Activated CD8-positive, alpha-beta T cell treated with anti-CD3 and anti-CD28 coated beads, Interleukin-2, amount 10 ng/mL, durations not matched to agents 7 days and 5 days (primary cell): ENCODE data around the gene RGS16. TPM values are rescaled to one million over a fixed set of nuclear protein-coding genes. Genes with fewer than 3 reads are reported as not detected.

Experiments
- ATAC-seq: fragments of 150-1000 bp; cut with Tn5 transposase; one replicate; pipeline ENCODE4 v1.10.0; 2021; ENCODE audit warnings: moderate library complexity
- CTCF ChIA-PET: fragments of 350-600 bp; sonication (Branson Sonifier 250); formaldehyde crosslinking; loops from one replicate; lab custom pipeline; 2021; ENCODE audit warnings: antibody characterized with exemption; lab: Charles Lee
- POLR2A ChIA-PET: fragments of 350-600 bp; sonication (Branson Sonifier 250); formaldehyde crosslinking; loops from one replicate; lab custom pipeline; 2021; ENCODE audit warnings: antibody characterized with exemption; lab: Charles Lee
- DNase-seq: peaks from one replicate; pipeline ENCODE4 v3.0.0-alpha.2; 2020
- H3K27ac Mint-ChIP-seq: one replicate; pipeline ENCODE4 v1.8.0; 2021; ENCODE audit warnings: mild to moderate bottlenecking, mixed read lengths
- H3K27me3 Mint-ChIP-seq: one replicate; pipeline ENCODE4 v1.8.0; 2021; ENCODE audit warnings: low read depth, mixed read lengths
- H3K36me3 Mint-ChIP-seq: one replicate; pipeline ENCODE4 v1.8.0; 2021; ENCODE audit warnings: low read depth, mixed read lengths
- H3K4me1 Mint-ChIP-seq: one replicate; pipeline ENCODE4 v1.8.0; 2021; ENCODE audit warnings: low read depth, mixed read lengths
- H3K4me3 Mint-ChIP-seq: one replicate; pipeline ENCODE4 v1.8.0; 2021; ENCODE audit warnings: mild to moderate bottlenecking, mixed read lengths
- H3K9me3 Mint-ChIP-seq: one replicate; pipeline ENCODE4 v1.8.0; 2022; ENCODE audit warnings: mixed read lengths; ENCODE audit not compliant: insufficient read depth
- total RNA-seq, 2 experiments: library from RNA; stranded (reverse); gene quantifications; one replicate each; pipeline ENCODE4 v1.2.3, GENCODE V29; 2021

RGS16 gene
- total RNA-seq, 2 experiments from 2014 or later, result 0.63 to 0.66 TPM

DNA sequence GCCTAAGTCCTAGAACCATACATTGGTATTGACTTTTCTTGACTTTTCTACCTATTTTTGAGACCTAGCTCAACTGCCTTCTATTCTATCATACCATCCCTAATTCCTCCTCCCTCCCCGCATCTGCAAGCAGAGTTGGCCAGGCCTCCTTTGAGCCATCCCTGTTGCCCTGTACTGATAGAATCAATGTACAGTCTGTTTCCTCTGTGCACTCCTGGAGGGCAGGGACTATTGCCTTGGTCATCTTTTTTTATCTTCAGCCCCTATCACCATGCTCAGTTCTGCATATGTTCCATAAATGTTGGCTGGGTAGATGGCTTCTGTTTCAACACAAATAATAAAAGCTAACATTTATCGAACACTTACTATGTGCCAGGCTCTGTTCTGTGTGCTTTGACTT is 4.0 kb upstream of the RGS16 start:
- Mint-ChIP-seq H3K27ac (no peak overlapping the region), H3K36me3 (no peaks in the 10 kb centered on the region), H3K4me3 (no peak overlapping the region), H3K9me3 (no peaks in the 10 kb centered on the region), H3K4me1 (peaks cover 10% of the 10 kb centered on the region), H3K27me3 (peaks cover 63% of the 10 kb centered on the region)
- CTCF ChIA-PET, result interaction anchor here (1.3 to 17.9 kb wide), 5 partner anchors 9 to 181 kb away, joined by 3 to 899 read pairs (median 42); partner anchors contain the start of gene NPL
- POLR2A ChIA-PET, result no interaction called here
- DNase-seq, result no peak
- ATAC-seq, result no peak

DNA sequence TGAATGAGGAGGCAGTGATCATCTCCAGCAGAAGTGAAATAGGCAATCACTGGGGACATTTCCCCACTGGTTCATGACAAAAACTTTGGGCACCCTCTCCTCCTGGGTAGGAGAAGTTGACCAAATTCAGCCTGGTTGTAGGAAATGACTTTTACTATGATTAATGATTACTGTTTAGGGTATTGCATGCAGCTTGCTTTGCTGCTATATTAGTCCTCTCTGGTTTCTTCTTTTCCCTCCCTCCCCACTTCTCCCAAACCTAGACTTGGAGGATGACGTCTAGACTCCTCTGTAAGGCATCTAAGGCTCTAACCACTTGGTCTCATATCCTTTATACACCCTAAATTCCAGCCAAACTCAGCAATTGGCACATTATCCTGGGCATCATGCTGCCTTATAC is 3.4 kb upstream of the RGS16 start:
- ATAC-seq, result no peak
- POLR2A ChIA-PET, result interaction anchor here (4.6 kb wide), 1 partner anchor 8 kb away, joined by 43 read pairs; no protein-coding TSS in a partner anchor
- CTCF ChIA-PET, result interaction anchor here (1.2 to 17.9 kb wide), 5 partner anchors 10 to 182 kb away, joined by 3 to 899 read pairs (median 42); partner anchors contain the start of gene NPL
- Mint-ChIP-seq H3K9me3 (no peaks in the 10 kb centered on the region), H3K4me1 (peaks cover 10% of the 10 kb centered on the region), H3K27me3 (peaks cover 56% of the 10 kb centered on the region), H3K36me3 (no peaks in the 10 kb centered on the region), H3K27ac (no peak overlapping the region), H3K4me3 (no peak overlapping the region)
- no peak for DNase-seq

DNA sequence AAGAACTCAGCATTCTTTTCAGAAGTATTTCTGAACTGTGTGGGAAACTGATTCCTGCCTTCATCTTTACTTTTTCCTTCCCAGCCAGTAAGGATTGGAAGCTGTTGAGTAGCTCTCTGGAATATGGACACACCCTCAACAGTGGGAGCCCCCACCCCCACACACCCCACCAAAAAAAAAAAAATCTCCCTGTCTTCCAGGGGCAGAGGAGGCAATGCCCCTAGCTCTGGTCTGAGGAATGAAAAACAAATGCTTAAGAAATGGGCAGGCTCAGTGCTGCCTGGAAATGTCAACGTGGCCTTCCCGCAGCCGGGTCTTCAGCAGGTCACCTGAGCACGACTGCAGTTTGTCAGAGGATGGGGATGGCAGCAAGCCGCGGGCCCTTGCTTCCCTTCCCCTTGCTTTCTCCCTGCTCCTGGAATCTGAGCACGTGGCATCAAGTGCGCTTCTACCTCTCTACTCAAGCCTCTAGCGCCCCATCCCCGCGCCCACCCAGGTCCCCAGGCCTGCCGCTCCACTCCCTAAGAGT is 479 bp downstream of the RGS16 start:
- ATAC-seq (peak; percentile 6), DNase-seq (no peak)
- Mint-ChIP-seq H3K27me3 (peaks cover 23% of the 10 kb centered on the region), H3K4me1 (peaks cover 11% of the 10 kb centered on the region), H3K27ac (peak overlapping the region; percentile 47), H3K36me3 (peaks cover 4% of the 10 kb centered on the region), H3K4me3 (no peak overlapping the region), H3K9me3 (no peaks in the 10 kb centered on the region)
- ChIA-PET POLR2A (interaction anchor here (0.7 to 4.6 kb wide), 3 partner anchors 12 to 188 kb away, joined by 3 to 43 read pairs (median 5); no protein-coding TSS in a partner anchor), CTCF (interaction anchor here (0.7 to 17.9 kb wide), 10 partner anchors 9 to 244 kb away, joined by 3 to 899 read pairs (median 4); partner anchors contain the start of gene NPL)

DNA sequence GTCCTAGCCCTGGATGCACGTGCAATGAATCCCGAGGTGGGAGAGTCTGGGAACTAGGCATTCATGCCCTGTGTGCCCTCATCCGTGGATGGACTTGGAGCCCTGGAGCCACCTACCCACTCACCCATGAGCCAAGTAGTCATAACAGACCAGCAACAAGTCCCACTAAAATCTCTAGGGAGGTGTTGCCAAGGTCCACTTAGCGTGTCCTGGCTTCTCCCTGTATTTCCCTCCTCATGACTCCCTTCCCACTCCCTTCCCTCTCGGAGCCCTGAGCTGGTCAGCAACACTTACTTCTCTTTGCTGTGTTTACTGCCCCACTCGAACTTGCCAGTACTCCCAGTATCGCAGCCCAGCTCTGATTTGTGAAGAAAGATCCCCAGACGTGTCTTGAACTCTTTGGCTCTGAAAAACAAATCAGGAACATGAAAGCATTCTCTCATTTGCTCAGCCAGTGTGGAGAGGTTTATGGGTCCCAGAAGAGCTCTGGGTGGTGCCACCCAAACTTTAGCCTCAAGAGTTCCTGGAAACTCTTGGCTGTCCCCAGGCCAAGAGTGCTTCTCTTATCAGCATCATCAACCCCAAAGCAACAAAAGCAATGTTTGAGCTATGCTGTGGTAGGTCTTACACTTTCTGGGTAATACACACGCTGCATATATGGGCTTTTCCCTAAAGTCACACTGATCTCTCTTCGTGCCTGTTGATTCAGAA is 1.1 kb downstream of the RGS16 start:
- no peaks in the 10 kb centered on the region for H3K9me3 Mint-ChIP-seq

DNA sequence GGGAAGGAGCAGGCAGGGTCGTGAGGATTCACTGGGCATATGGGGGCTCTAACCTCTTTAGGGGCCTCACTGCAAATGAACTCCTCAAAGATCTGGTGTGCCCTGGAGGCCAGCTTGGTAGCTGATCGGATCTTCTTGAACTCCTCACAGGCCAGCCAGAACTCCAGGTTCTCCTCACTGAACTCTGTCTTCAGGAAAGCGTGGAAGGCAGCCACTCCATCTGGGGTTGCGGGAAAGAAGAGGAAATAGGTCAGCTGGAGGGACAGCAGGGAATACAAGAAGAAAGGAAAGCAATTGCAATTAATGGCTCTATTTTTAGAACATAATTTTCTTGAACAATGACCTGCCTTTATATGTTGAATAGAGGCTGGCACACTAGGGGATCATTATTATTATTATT is 2.3 kb downstream of the RGS16 start:
- POLR2A ChIA-PET, result interaction anchor here (1.1 kb wide), 1 partner anchor 182 kb away, joined by 4 read pairs; no protein-coding TSS in a partner anchor
- H3K4me1 Mint-ChIP-seq, result peaks cover 4% of the 10 kb centered on the region

More for the DNA sequence above, 1.1 kb downstream of the RGS16 start:
- ChIA-PET CTCF (interaction anchor here (0.7 to 17.9 kb wide), 9 partner anchors 8 to 244 kb away, joined by 3 to 899 read pairs (median 4); partner anchors contain the start of gene NPL), POLR2A (interaction anchor here (0.7 to 4.6 kb wide), 3 partner anchors 12 to 189 kb away, joined by 3 to 43 read pairs (median 5); no protein-coding TSS in a partner anchor)
- peak; percentile 50 for ATAC-seq
- Mint-ChIP-seq H3K27me3 (peaks cover 18% of the 10 kb centered on the region), H3K4me1 (peaks cover 11% of the 10 kb centered on the region), H3K4me3 (no peak overlapping the region), H3K36me3 (peaks cover 4% of the 10 kb centered on the region), H3K27ac (peak overlapping the region; percentile 47)
- peak; percentile 44 for DNase-seq

DNA sequence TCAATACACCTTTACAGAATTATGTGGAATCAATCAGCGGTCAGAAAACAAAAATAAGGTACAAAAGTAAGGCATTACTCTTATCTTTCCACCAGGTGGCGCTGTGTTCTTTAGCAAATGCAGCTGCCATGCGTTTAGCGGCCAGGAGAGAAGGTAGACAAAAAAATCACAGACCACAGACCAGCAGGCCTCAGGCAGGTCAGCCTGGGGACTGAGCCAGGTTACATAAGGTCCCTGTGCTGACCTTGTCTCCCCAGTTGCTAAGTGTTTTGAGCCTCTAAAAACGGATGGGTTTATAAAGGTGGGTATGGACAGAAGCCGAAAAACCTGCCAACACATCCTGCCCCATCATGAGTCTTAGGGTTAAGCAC is 2.8 kb downstream of the RGS16 start:
- Mint-ChIP-seq H3K9me3 (no peaks in the 10 kb centered on the region), H3K27ac (no peak overlapping the region), H3K27me3 (peaks cover 9% of the 10 kb centered on the region), H3K4me1 (peaks cover 4% of the 10 kb centered on the region), H3K4me3 (no peak overlapping the region), H3K36me3 (peaks cover 4% of the 10 kb centered on the region)
- ATAC-seq (no peak), DNase-seq (peak; percentile 80)
- ChIA-PET CTCF (interaction anchor here (0.7 to 17.9 kb wide), 22 partner anchors 8 to 242 kb away, joined by 3 to 899 read pairs (median 4); partner anchors contain the start of genes NPL and RNASEL), POLR2A (interaction anchor here (1.0 to 1.1 kb wide), 2 partner anchors 181 to 182 kb away, joined by 4 to 10 read pairs; no protein-coding TSS in a partner anchor)

More for the DNA sequence above, 2.3 kb downstream of the RGS16 start:
- Mint-ChIP-seq H3K9me3 (no peaks in the 10 kb centered on the region), H3K27me3 (peaks cover 12% of the 10 kb centered on the region), H3K4me3 (no peak overlapping the region), H3K27ac (no peak overlapping the region), H3K36me3 (peaks cover 4% of the 10 kb centered on the region)
- no peak for ATAC-seq
- CTCF ChIA-PET, result interaction anchor here (0.8 to 17.9 kb wide), 15 partner anchors 9 to 188 kb away, joined by 3 to 899 read pairs (median 4); partner anchors contain the start of genes NPL and RNASEL
- DNase-seq, result no peak

DNA sequence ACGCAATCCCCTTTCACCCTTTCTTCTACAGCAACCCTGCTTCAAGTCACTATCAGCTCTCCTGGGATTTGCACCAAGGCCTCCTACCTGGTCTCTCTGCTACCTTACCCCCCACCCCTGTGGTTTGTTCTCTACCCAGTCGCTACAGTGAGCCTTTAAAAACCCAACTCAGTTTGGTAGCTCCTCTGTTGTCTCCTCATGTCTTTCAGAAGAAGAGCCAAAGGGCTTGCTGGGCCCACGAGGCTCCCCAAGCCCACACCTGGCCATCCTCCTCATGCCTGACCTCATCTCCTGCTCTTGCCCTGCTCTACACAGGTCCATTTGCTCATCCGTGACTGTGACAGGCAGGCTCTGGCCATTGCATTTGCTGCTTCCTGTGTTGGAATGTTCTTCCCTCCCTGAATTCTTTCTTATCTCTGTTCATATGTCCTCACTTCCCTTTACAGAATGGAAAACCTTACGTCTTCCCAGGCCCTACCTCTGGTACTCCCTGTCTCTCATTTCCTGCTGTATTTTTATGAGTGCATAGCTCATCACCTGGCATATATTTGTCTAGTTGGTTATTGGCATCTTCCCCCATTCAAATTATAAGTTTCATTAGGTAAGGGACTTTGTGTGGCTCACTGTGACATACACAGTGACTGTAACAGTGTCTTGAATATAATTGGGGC is 3.3 kb downstream of the RGS16 start:
- peaks cover 9% of the 10 kb centered on the region for H3K27me3 Mint-ChIP-seq
- H3K4me1 Mint-ChIP-seq, result peaks cover 5% of the 10 kb centered on the region
- no peak overlapping the region for H3K27ac Mint-ChIP-seq
- no peaks in the 10 kb centered on the region for H3K9me3 Mint-ChIP-seq
- POLR2A ChIA-PET, result interaction anchor here (1.0 to 1.1 kb wide), 3 partner anchors 181 to 186 kb away, joined by 3 to 10 read pairs (median 4); no protein-coding TSS in a partner anchor
- CTCF ChIA-PET, result interaction anchor here (0.5 to 17.9 kb wide), 28 partner anchors 12 to 513 kb away, joined by 3 to 899 read pairs (median 4); partner anchors contain the start of genes NPL and RNASEL
- ATAC-seq (no peak), DNase-seq (no peak)
- peaks cover 4% of the 10 kb centered on the region for H3K36me3 Mint-ChIP-seq
- no peak overlapping the region for H3K4me3 Mint-ChIP-seq

DNA sequence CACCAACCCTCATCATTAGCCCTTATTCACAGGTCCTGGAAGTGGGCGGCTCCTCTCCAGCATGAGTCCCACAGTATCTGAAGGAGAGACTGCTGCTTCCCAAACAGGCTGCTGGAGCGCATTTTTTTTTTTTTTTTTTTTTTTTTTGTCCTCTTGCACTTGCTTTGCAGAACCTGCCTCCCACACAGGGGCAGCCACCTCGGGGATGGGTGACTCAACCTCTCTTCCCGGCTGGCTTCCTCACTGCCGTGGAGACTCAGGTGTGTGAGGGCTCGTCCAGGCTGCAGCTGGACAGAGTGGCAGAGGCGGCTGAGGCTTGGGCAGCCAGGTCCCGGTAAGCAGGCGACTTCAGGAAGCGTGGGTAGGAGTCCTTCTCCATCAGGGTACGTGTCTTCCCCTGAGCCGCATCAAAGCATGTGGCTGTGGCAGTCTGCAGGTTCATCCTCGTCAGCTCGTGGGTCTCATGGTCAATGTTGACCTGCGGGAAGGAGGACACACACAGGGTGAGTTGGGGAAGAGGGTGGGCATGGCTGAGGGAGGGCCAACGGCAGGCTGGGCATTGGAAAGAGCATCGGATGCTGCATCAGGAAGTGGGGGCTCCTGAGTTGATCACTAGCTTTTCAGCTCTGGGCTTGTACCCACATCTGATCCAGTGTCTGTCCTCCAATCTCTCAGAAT is 4.0 kb downstream of the RGS16 start:
- Mint-ChIP-seq H3K9me3 (no peaks in the 10 kb centered on the region), H3K4me1 (peaks cover 7% of the 10 kb centered on the region), H3K27me3 (peaks cover 5% of the 10 kb centered on the region), H3K27ac (no peak overlapping the region), H3K4me3 (no peak overlapping the region), H3K36me3 (peaks cover 4% of the 10 kb centered on the region)
- ATAC-seq (no peak), DNase-seq (no peak)
- POLR2A ChIA-PET, result interaction anchor here (1.0 kb wide), 2 partner anchors 24 to 187 kb away, joined by 3 read pairs; no protein-coding TSS in a partner anchor
- CTCF ChIA-PET, result interaction anchor here (0.6 to 17.9 kb wide), 22 partner anchors 12 to 651 kb away, joined by 3 to 899 read pairs (median 4); partner anchors contain the start of genes NPL and RNASEL

DNA sequence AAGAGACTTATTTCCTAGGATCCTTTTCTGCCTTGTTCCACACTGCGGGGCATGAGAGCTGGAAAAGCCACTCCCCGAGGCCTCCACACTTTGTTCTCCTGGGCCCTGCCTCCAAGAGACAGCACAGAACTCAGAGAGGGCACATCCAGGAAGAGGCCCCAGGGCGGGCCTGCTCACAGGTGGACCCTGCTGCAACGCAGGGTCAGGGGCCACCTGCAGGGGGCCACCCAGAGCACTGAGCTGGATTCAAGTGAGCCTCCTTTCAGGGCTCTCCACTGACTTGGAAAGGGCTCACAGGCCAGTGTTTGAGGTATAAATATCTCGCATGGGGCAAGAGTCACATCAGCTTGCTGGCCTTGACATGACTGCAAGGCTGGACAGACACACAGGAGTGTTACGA is 4.8 kb downstream of the RGS16 start:
- no peaks in the 10 kb centered on the region for H3K9me3 Mint-ChIP-seq
- ATAC-seq, result no peak
- H3K27me3 Mint-ChIP-seq, result peaks cover 4% of the 10 kb centered on the region
- H3K4me1 Mint-ChIP-seq, result peaks cover 7% of the 10 kb centered on the region
- H3K36me3 Mint-ChIP-seq, result peaks cover 4% of the 10 kb centered on the region
- ChIA-PET CTCF (interaction anchor here (0.7 to 17.9 kb wide), 15 partner anchors 13 to 514 kb away, joined by 3 to 899 read pairs (median 4); partner anchors contain the start of genes NPL and RNASEL), POLR2A (interaction anchor here (1.0 kb wide), 1 partner anchor 25 kb away, joined by 3 read pairs; no protein-coding TSS in a partner anchor)
- DNase-seq, result peak; percentile 45
- H3K27ac Mint-ChIP-seq, result no peak overlapping the region
- H3K4me3 Mint-ChIP-seq, result no peak overlapping the region

DNA sequence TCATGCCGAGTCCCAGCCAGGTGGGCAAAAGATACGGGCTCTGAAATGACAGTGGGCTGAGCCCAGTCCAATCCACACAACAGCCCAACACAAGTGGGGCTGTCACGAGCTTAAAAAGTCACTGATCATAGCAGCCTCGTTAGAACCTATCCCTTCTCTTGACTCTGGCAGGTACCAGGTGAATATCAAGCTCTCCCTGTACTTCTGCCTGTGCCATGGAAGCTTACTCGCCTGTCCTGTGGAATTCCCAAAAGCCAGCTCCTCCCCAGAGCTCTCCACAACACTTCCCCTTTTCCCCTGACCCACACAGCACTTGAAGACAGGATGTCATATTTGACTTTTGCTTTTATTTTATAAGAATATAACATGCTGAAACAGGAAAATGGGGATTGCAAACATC is 5.9 kb downstream of the RGS16 start:
- Mint-ChIP-seq H3K27me3 (peaks cover 5% of the 10 kb centered on the region), H3K9me3 (no peaks in the 10 kb centered on the region), H3K4me1 (peaks cover 7% of the 10 kb centered on the region), H3K36me3 (peaks cover 4% of the 10 kb centered on the region), H3K4me3 (no peak overlapping the region), H3K27ac (no peak overlapping the region)
- DNase-seq, result no peak
- CTCF ChIA-PET, result interaction anchor here (1.0 to 17.9 kb wide), 12 partner anchors 9 to 513 kb away, joined by 3 to 899 read pairs (median 4); partner anchors contain the start of genes NPL and RNASEL
- ATAC-seq, result no peak
- POLR2A ChIA-PET, result interaction anchor here (0.6 to 2.3 kb wide), 2 partner anchors 9 to 326 kb away, joined by 3 to 12 read pairs; partner anchors contain the start of gene RNASEL
